ENCODE results near the gene SH3RF3.

DNA sequence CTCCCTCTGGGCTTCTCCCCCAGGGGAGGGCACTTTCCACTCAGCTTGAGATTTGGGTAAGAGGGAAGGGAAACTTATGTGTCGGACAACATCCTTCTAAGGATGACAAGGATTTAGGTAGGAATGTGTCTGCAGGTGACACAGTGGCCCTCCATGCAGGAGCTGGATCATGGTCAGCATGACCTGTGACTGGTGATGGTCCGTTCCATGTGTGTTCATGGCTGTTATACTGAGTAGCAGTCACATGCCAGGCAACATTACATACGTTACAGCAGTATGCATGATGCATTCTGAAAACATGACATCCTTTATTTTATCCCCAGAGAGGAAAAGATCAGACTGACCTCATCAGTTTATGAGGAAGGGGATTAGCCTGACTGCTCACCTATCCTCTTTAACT is 292.6 kb downstream of the SH3RF3 start:
- no peak for TF ChIP-seq POLR2A (IDR thresholded peaks at IDR 0.05)
- TF ChIP-seq, protein P1, sequence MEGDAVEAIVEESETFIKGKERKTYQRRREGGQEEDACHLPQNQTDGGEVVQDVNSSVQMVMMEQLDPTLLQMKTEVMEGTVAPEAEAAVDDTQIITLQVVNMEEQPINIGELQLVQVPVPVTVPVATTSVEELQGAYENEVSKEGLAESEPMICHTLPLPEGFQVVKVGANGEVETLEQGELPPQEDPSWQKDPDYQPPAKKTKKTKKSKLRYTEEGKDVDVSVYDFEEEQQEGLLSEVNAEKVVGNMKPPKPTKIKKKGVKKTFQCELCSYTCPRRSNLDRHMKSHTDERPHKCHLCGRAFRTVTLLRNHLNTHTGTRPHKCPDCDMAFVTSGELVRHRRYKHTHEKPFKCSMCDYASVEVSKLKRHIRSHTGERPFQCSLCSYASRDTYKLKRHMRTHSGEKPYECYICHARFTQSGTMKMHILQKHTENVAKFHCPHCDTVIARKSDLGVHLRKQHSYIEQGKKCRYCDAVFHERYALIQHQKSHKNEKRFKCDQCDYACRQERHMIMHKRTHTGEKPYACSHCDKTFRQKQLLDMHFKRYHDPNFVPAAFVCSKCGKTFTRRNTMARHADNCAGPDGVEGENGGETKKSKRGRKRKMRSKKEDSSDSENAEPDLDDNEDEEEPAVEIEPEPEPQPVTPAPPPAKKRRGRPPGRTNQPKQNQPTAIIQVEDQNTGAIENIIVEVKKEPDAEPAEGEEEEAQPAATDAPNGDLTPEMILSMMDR (IDR thresholded peaks at IDR 0.05): no peak
- no peak for TF ChIP-seq POLR2AphosphoS5 (IDR thresholded peaks at IDR 0.05)

Data from breast epithelium (tissue), 3 donors.